Ammon's horn (tissue), 1 donor: ENCODE measurements around the gene SLC2A6.

Experiments used
- DNase-seq: peaks from one replicate; pipeline ENCODE4 v3.0.0-alpha.2; 2016; ENCODE audit warnings: low spot score

The SLC2A6 gene, protein sequence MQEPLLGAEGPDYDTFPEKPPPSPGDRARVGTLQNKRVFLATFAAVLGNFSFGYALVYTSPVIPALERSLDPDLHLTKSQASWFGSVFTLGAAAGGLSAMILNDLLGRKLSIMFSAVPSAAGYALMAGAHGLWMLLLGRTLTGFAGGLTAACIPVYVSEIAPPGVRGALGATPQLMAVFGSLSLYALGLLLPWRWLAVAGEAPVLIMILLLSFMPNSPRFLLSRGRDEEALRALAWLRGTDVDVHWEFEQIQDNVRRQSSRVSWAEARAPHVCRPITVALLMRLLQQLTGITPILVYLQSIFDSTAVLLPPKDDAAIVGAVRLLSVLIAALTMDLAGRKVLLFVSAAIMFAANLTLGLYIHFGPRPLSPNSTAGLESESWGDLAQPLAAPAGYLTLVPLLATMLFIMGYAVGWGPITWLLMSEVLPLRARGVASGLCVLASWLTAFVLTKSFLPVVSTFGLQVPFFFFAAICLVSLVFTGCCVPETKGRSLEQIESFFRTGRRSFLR

DNA sequence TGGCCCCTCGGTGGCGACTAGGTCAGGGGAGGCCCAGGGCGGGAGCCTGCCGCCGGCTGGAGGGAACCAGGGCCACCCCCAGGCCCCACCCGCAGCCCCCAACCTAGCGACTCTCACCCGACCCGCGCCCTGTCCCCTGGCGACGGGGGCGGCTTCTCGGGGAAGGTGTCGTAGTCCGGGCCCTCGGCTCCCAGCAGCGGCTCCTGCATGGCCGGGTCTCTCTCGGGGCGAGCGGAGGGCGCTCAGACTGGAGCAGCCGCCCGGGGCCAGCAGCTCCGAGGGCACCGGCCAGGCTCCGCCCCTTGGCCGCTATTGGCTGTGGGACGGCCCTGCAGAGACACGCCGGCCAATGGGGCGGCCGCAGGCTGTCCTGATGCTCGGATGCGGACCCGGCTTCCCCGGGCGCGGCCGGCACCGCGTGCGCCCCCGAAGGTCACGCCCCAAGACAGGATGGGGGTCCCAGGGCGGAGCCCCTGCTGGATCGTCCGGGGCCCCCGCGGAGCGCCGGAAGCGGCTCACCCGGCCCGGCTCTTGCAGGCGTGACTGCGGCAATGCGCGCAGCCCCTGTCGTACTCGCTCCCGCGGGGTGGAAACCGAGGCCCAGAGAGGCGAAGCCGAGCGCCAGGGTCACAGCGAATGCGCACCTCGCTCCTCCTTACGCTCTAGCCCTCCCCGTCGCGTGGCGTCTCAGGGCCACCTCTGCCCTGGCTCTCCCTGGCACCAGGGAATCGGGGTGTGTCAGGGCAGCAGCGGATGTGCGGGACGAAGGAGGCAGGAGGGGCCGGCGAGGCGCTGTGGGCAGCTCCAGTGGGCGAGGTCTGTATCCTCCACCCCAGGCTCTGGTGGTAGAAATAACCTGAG lies at the start of gene SLC2A6:
SLC2A6 (minus strand) TSS at position 249 of the 861 bp plus-strand sequence; CDS start at position 209, 40 bp downstream.
- DNase-seq, result peak; percentile 92

DNA sequence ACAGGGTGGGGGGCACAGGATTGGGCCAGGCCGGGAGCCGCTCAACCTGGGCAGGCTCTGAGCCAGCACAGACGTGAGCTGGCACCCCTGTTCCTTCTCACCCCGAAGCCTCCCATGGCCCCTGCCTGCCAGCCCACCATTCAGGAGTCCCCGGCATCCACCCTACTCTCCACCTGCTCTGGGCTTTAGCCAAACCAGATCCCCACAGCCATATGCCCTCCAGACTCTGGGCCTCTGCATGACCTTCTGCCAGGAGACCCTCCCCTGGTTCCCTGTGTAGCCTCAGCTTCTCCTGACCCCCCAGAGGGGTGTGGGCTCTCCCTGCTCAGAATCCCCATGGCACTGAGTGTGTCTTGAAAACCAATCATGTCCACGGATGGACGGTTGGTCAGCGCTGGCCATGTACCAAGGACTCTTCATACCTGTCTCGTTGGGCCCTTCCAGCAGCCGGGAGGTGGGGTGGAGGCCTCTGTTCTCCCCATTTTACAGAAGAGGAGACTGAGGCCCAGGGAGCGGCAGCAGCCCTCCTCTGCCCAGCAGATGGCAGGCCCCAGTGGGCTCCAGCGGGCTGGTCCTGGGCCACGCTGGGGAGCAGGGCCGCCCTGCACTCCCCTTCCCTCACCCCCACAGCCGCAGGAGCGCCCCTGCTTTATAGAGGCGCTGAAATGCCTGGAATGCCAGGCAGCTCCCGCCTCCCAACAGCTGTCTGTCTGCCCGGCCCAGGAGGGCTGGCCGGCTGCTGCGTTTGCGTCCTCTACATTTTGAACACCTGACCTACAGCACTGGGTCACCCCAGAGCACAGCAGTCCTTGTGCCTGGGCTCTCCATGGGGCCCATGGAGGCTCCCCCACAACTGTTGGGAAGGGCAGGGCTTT lies 49.3 kb upstream of the SLC2A6 start:
- DNase-seq, result no peak

DNA sequence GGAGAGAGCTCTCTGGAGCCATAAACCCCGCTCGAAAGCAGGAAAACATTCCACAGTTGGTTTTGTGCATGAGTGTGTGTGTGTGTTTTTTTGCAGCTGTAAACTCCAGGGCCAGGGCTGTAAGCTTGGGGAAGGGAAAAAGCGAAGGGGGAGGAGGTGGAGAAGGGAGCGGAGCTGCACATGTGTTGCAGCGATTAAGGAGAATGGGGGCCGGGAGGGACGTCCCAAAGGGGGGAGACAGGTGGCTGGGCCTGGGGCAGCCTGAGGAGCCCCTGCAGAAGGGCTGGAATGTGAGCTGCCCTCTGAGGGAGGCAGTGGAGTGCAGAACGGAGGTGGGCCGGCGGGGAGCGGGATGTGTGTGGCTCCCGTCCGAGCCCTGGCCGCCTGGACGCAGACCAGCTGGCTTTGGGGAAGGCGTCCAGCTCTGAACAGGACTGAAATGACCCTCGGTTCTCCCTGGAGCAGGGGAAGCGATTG lies 48.6 kb upstream of the SLC2A6 start:
- peak; percentile 58 for DNase-seq

DNA sequence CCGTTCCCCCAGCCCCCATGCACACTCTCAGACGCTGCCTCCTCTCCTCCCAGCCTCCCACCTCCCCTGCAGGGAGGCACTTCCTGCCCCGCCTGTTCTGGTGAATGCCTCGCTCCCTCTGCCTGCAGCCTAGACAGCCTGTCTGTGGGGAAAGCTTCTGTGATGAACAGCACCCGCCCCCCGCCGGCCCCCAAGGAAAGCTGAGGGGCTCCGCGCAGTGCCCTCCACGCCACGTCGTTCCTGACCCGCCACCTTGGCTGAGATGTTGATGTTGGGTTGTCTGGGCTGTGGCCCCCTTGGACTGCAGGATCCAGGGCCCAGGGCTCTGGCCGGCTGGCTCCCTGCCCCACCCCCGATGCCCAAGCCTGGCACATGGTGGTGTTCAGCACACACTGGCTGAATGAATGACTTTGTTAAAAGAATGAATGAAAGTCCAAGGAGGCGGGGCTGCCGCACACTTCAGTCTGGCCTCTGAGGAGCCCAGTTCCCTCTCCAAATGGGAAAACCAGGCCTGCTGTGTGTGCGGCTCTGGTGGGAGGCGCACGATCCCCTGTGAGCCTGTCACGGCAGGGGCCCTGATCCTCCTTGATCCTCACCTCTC lies 47.9 kb upstream of the SLC2A6 start:
- DNase-seq, result peak; percentile 90

DNA sequence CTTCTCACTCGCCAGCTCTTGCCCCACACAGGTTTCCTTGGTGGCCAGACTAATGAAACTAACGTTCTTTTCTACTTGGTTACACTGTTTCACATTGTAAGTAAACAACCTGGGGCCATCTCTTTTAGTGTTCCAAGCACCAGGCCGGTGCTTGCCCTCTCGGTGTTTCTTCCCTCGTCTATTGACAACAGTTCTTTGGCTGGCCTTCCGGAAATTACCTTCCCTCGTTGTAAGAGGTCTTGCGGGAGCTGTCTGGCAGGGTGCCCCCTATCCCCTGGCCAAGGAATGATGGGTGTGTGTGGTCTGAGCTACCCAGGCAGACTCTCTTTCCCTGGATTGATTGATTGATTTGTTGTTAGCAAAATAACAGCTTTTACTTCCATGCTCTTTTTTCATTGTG lies 46.8 kb upstream of the SLC2A6 start:
- no peak for DNase-seq

DNA sequence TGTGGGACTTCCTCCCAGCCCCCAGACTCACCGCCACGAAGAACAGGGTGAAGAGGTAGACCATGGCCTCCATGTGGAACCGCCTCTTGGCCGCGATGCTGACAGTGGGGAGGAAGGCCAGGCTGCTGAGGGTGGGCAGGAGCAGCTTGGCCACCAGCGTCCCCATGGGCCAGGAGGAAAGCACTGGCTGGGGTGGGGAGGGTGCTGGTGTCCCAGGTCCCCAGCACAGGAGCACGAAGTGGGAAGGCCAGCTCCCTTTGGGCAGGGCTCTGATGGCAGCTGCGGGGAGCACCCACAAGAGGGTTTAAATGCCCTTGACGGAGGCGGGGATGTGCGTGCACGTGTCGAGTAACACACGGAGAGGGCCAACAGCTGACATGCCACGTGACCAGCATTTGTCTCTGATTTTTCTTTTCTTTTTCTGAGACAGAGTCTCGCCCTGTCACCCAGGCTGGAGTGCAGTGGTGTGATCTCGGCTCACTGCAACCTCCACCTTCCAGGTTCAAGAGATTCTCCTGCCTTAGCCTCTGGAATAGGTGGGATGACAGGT lies 45.9 kb upstream of the SLC2A6 start, which contains the start of gene MYMK:
MYMK (minus strand) TSS at position 281 of the 550 bp plus-strand sequence; CDS start at position 166, 115 bp downstream.
- no peak for DNase-seq

DNA sequence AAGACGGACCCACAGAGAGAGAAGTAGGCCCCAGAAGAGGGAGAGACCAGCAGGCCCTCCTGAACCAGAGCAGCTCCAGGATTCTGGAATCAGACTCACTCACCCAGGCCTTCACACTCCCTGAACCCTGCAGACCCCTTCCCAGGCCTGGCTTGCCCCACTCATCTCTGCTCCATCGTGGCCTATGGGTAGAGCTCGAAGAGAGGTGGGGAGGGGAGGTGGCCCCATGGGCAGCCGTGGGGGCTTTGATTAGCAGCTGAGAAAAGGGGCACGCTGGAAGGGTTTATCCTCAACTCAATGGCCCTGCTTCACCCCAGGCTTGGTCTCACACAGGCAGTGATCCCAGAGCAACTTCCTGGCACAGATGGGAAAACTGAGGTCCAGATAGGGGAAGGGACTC lies 45.2 kb upstream of the SLC2A6 start:
- no peak for DNase-seq

DNA sequence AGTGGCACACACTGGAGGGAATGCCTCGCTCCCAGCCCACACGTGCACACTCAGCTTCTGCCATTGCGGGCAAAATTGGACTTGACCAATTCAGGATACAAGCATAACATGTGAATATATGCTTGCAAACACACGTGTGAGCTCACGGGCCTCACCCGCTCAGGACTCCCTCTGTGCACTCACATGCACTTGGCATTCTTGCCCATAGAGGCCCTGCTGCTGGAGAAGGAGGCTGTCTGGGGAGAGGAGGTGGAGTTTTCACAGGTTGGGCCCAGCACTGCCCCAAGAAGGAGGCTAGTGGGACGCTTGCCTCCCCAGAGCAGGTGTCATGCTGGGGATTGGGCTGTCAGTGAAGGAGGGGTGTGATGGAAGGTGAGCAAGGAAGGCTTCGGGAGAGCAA lies 44.2 kb upstream of the SLC2A6 start:
- DNase-seq, result no peak

DNA sequence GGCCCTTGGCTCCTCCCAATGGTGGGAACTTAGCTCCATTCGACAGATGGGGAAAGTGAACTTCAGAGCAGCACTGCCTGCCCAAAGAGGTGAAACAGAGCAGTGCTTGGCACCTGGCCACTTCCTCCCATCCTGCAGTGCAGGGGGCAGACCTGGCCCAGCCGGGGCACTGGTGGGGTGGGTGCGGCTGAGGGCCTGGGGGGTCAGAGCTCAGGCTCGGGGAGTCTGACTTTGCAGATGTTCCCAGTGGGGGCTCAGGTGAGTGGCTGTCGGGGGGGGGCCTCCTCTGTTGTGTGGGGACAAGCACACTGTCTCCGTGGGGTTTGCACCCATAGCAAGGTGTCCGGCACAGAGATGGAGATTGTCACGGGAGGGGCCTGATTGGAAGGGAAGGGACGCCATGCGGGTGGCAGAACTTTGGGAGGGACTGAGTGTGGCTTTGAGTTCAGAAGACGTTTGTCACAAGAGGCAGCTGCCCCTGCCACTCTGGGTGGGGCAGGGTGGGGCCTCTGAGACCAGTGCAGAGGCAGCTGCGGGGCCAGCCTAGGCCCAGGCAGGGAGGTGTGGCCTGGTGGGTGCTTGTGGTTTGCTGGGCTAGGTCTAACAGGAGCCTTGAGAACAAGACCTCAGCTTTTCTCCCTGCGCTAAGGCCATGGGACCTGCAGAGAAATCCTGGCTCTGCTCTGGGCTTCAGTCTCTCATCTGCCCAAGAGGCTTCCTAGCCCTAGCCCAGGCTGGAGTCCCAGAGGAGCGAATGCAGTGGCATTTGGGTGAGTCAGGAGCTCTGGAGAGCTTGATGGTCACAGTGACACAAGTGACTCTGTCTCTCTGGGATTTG lies 43.4 kb upstream of the SLC2A6 start:
- DNase-seq, result no peak

DNA sequence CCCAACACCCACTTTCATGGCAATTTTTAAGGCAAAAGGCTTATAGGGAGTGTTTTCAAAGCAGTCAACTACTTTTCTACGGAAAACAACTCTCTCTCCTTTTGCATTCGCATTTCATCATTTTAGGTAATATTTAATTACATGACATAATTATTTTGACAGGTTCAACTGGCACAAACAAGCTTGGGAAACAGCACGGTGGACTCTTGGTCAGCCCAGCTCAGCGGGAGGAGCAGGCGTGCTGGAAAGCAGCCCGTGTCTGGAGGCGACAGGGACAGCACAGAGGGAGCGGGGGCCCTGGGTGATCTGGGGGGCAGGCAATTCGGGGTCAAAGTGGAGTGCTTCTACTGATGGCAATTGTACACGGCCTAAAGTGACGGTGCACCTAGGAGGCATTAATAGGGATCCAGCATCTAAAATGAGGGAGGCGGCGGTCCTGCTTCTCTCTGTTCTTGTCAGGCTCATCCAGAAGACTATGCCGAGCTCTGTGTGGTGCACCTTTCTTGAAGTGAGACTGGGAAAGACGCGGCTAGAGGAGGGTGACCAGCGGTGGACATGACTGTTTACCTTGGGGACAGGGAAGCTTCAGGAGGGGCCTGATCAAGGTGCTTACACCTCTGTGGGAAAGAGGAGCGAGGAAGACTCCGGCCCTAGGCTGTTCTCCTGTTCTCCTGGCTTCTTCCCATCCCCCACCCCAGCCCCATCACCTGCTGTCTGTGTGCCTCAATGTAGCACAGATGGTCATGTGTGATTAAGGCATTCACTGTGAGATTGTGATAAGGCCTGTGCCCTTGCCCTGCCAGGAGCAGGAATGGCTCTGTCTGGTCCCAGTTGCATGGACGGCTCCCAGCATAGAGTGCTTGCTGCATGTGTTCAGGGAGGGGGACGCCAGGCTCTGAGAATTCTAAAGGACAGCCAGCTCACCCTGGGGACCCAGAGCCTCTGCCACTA lies 42.5 kb upstream of the SLC2A6 start:
- DNase-seq, result peak; percentile 82

DNA sequence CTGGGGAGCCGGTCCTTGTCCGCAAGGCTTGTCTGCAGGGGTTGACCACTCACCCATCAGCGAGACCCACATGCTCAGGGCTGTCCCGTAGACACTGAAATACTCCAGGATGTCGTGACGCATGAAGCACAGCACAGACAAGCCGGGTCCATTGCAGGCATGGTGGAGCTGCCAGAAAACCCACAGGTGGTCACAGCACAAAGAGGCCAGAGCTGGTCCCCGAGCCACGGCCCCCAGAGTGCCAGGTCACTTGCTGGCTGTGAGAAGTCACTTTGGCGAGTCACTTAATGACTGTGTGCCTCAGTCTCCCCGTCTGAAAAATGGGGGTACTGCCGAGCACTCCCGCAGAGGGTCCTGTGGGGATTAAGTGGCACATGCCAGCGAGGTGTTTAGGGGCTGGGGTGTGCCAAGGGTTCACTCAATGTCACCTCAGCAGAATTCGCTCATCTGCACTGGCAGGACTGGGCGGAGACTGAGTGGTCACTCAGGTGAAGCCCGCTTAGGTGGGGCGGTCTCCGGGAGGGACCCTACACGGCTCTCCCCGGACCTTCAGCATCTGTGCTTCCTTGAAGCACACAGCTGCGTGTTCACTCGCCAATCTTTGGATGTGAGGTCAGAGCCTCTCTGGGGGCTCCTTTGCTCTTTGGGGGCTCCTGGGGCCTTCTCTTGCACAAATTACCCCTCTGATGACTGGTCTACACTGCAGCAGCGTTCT lies 41.4 kb upstream of the SLC2A6 start:
- no peak for DNase-seq

DNA sequence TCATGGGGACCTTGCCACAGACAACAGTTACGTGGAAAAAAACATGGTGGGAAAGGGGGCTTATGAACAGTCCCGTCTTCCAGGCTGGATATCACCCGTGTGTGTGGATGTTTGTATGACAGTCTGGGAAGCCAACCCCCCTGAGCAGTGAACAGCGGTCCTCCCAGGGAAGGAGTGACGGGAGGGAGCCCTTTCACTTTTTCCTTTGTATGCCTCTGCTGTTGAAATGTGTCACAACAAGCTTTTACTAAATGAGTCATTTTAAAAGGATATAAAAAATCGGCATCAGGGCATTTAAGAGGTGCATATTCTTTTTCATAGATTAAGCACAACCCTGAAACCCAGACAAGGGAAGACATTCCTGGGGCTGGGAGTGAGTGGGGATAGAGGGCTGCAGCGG lies 40.8 kb upstream of the SLC2A6 start:
- no peak for DNase-seq

DNA sequence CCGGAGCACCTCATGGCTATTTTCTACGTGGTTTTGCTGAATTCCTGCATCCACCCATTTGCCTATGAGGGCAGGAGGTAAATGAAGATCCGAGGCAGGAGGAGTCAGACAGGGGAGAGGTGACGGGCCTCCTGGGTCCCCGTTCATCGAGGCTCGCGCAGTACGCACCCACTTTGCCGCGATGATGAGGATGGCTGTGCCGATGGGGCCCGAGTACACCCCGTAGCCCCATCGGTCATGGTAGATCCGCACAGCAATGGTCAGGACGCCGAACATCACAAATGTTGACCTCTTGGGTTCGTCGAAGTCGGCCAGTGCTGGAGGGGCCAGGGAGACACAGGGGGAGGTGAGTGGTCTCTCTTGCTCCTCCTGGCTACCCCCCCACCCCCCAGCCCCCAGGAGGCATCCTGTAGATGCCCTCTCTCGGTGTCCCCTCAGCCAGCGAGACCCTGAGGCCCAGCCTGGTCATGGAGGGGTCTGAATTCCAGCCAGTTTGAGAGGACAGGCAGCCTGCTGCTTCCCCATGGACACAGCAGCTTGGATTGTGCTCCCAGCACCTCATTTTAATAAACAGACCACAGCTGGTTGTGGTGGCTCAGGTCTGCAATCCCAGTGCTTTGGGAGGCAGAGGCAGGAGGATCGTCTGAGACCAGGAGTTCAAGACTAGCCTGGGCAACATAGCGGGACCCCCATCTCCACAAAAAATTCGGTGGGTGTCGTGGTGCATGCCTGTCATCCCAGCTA lies 40.0 kb upstream of the SLC2A6 start:
- DNase-seq, result no peak

DNA sequence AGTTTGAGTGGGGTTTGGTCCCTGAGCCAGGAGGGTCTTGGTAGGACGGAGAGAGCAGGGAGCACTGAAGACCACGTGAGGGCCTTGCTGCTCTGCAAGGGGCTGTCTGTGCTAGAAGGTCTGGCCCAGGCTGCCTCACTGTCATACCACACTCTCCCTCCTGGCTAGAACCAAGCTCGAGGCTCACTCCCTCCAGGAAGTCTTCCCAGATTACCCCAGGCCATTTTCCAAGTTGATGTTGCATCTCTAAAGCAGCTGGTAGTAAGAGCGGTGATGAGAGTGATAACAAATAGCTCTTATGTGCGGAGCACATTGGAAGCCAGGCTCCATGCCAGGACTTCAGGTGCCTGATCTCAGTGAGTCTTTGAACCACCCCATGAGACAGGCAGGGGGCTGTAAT lies 39.3 kb upstream of the SLC2A6 start:
- no peak for DNase-seq

DNA sequence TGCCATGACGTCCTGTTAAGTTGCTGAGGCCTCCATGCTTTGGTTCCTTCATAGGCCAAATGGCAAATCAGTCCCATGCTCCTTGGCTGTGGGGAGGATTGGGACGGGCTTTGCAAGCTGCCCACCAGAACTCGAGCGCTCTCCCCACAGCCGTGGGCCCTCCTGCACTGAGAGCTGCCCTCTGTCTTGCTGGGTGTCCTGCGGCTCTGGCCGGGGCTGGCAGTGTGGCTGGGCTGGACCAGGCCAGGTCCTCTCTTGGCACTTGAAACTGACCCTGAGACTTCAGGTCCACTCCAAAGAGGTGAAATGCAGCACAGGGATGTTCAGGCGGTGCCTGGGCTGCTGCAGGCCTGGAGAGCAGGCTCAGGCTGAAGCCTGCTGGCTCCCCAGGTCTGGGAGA lies 38.8 kb upstream of the SLC2A6 start:
- no peak for DNase-seq

DNA sequence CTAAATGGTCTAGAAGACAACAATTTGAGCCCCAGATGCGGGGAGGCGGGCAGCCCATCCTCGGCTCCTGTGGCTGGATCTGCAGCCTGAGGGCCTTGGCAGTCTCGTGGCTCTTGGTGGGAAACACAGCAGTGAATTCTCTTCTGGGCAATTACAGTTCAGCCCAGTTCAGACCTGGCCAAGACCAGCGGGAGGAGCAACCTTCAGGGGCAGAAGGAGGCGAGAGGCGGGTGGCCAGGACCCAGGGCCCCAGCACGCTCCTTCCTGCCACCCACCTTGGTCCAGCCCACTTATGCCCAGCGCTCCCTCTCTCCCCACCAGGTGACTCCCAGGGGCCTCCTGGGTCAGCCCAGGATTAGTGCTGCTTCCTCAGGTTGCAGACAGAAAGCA lies 38.1 kb upstream of the SLC2A6 start:
- DNase-seq, result no peak

DNA sequence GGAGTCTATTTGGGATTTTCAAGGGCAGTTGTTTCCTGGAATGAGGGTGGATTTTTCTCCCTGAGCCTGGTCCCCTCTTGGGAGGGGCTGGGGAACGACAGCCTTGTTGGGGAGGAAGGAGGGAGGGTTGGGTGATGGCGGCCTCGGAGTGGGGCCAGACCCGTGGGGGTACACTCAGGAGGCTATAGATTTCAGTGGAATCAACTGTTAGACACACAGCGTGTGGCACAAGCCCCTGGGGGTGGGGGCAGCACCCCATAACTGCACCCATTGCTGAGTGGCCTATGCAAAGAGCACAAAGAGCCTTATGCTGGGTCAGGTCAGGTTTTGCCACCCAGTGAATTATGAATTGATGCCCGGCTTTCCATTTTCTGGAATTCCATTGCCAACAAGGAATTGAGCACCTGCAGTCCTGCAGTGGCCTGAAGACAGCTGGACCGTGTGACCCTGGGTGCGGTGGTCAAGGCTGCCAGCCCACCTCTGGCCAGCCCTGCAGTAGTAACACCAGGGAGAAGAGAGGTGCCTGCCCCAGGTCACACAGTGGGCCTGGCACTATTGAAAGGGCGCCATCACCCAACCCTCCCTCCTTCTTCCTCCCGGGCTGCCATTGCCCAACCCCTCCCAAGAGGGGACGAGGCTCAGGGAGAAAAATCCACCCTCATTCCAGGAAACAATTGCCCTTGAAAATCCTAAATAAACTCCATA lies 37.5 kb upstream of the SLC2A6 start:
- DNase-seq, result no peak
